ENCODE data around the gene SHISA5. TPM values are rescaled to one million over a fixed set of nuclear protein-coding genes. Genes with fewer than 3 reads are reported as not detected.

The SHISA5 gene
- total RNA-seq, 2 donors from 2014 or later = 148 to 188 TPM

DNA sequence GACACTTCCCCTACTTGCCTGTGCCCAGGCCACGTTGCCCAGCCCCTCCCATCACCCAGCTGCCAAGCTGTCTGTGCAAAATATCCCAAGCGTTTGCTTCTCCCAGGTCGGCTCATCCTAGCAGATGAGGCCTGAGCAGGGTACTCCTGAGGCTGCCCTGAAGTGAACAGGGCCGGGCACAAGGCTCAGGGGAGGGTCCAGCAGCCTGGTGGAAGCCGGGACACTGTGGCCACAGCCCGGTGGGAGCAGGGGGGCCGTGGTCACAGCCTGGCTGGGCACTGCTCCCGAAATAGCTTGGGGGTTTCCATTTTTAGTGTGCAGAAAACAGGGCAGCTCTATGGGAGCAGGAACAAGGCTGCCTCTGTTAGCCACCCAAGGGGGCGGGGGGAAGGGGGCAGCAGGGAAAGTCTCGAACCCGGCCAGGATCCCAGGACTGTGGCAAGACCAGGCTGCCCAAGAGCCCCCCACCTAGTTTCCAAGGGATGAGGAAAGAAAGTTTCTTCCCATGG lies 77.5 kb downstream of the SHISA5 start:
- Mint-ChIP-seq H3K27me3 (no peaks in the 10 kb centered on the region), H3K4me1 (peaks cover 21% of the 10 kb centered on the region), H3K4me3 (no peak overlapping the region), H3K36me3 (ENCODE audit: low read depth) (no peaks in the 10 kb centered on the region), H3K27ac (no peak overlapping the region)
- ATAC-seq (no peak), DNase-seq (no peak)
- H3K9me3 ChIP-seq (ENCODE audit: control insufficient read depth, low read length, poor library complexity, severe bottlenecking) = no peaks in the 10 kb centered on the region

DNA sequence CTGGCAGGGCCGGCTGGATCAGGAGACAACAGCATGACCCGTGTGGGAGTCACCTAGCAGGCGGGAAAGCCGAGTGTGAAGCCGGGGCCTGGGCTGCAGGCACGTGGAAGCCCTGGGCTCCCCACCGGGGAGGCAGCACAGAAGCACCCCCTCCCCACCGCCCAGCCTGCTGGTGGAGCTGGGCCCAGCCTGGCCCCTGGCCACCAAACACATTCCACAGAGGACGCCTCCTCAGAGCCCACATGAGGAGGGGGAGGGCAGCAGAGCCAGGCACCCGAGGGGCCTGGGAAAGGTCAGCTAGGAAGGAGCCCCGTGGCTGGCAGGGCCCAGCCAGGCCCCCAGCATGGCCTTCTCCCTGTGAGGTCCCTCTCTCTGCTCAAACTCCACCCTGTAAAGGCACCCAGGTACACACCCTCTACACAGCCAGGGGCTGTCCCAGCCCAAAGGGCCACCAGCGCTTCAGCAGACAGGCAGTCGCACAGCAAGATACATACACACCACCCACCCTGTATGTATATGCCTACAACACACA lies 78.6 kb downstream of the SHISA5 start:
- H3K9me3 ChIP-seq (ENCODE audit: control insufficient read depth, low read length, poor library complexity, severe bottlenecking) = no peaks in the 10 kb centered on the region
- DNase-seq (no peak), ATAC-seq (no peak)
- Mint-ChIP-seq H3K27me3 (no peaks in the 10 kb centered on the region), H3K4me1 (peaks cover 23% of the 10 kb centered on the region), H3K27ac (no peak overlapping the region), H3K4me3 (no peak overlapping the region), H3K36me3 (ENCODE audit: low read depth) (no peaks in the 10 kb centered on the region)

DNA sequence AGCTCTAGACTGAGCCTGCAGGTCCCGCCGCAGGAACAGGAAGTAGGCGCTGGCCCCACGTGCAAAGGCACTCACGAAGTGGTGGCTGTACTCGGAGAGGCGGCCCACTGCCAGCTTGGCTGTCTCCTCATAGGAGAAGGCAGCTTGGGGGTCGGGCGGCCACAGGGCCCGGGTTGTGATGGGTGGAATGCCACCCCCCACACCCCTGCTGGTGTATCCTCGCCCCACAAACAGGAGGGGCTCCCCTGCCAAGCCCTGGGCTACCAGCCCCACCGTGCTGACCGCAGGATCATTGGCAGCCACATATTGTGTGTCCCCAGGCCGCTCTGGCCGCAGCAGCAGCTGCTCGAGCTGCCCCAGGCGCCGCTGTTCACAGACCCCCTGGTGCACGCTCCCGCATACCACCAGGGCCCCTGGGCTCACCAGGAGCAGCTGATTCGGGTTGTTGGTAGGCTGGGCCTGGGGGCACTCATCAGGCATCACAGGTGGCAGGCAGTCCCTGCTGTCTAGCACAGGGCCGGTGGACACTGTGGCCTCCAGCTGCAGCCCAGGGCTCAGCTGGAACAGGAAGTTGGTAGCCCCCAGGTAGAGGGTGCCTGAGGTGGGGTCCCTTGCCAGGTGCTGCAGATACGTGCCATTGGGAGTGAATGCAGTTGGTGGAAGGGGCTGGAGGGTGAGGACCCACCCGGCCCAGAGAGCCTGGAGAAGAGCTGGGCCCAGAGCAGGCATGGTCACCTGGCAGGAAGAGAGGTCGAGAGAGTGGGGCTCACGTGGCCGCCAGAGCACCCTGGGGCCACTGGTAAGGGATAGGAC lies 79.9 kb downstream of the SHISA5 start:
- DNase-seq (no peak), ATAC-seq (no peak)
- no peaks in the 10 kb centered on the region for H3K9me3 ChIP-seq (ENCODE audit: control insufficient read depth, low read length, poor library complexity, severe bottlenecking)
- H3K4me1 Mint-ChIP-seq = peaks cover 17% of the 10 kb centered on the region
- no peak overlapping the region for H3K4me3 Mint-ChIP-seq
- no peaks in the 10 kb centered on the region for H3K36me3 Mint-ChIP-seq (ENCODE audit: low read depth)
- no peaks in the 10 kb centered on the region for H3K27me3 Mint-ChIP-seq
- peak overlapping the region; percentile 4 for H3K27ac Mint-ChIP-seq

- H3K27ac Mint-ChIP-seq = no peak overlapping the region
These were observed 80.6 kb downstream of the SHISA5 start for GRCh38 chr3:48423241-48423882.

DNA sequence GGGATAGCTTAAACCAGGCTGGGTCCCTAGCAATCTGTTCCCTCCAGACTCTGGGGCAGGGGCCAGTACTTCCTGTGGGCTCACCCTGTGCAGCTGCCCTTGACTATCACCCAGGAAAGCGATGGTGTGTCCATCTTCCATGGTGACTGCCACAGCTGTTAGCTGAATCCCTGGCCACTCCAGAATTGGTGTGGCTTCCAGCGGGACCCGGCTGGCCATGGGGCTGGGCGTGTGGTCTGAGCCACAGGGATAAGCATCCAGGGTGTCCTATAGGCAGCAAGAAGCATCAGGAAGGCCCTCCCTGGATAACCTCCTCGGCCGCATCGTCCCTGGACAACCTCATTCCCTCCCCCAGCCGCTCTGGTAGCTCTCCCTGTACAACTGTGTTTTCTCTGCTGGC lies 81.3 kb downstream of the SHISA5 start:
- Mint-ChIP-seq H3K27ac (no peak overlapping the region), H3K36me3 (ENCODE audit: low read depth) (no peaks in the 10 kb centered on the region), H3K27me3 (no peaks in the 10 kb centered on the region), H3K4me1 (peaks cover 17% of the 10 kb centered on the region), H3K4me3 (no peak overlapping the region)
- DNase-seq (no peak), ATAC-seq (no peak)
- no peaks in the 10 kb centered on the region for H3K9me3 ChIP-seq (ENCODE audit: control insufficient read depth, low read length, poor library complexity, severe bottlenecking)

More at GRCh38 chr3:48423241-48423882, 80.6 kb downstream of the SHISA5 start:
- Mint-ChIP-seq H3K4me3 (no peak overlapping the region), H3K27me3 (no peaks in the 10 kb centered on the region), H3K36me3 (ENCODE audit: low read depth) (no peaks in the 10 kb centered on the region), H3K4me1 (peaks cover 17% of the 10 kb centered on the region)
- ATAC-seq = no peak
- no peak for DNase-seq
- H3K9me3 ChIP-seq (ENCODE audit: control insufficient read depth, low read length, poor library complexity, severe bottlenecking) = no peaks in the 10 kb centered on the region

DNA sequence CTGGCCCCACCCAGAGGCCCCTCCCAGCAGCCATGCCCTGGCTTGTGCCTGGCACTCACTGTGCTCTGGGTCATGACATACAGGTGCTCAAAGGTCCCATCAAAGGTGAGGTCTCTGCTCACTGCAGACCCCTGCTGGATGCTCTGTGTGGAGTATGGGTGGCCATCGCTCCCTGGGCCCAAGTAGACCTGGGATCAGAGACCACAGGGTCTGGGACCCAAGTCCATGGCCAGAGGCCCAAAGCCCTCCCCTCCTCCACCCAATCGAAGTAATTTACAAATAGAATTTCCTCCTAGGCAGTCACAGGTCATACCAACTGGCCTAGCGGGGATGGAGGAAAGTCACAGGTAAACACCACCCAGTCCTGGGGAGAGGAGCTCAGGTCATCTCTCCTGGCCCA lies 81.7 kb downstream of the SHISA5 start:
- H3K9me3 ChIP-seq (ENCODE audit: control insufficient read depth, low read length, poor library complexity, severe bottlenecking) = no peaks in the 10 kb centered on the region
- DNase-seq = no peak
- no peak for ATAC-seq
- H3K27me3 Mint-ChIP-seq = no peaks in the 10 kb centered on the region
- H3K27ac Mint-ChIP-seq = no peak overlapping the region
- H3K36me3 Mint-ChIP-seq (ENCODE audit: low read depth) = no peaks in the 10 kb centered on the region
- no peak overlapping the region for H3K4me3 Mint-ChIP-seq
- peaks cover 15% of the 10 kb centered on the region for H3K4me1 Mint-ChIP-seq

- no peaks in the 10 kb centered on the region for H3K36me3 Mint-ChIP-seq (ENCODE audit: low read depth)
These were observed 83.4 kb downstream of the SHISA5 start for GRCh38 chr3:48420561-48420960.

DNA sequence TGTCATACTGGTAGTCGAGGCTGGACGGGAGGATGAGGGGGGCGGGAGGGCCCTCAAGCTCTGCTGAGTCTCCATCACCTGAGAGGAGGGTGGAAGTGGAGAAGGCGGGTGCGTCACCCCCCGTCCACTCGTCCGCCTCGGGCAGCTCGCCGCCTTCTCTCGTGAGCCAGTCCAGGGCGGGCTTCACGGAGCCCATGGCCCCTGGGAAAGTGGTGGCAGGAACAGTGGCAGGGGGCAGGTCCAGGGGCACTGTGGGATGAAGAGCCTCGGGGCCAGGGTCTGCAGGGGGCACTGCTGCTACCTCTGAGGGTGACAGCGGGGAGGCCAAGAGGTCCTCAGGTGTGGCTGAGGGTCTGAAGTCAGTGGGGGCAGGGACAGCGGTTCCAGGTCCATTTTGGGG lies 84.4 kb downstream of the SHISA5 start:
- ATAC-seq = no peak
- no peaks in the 10 kb centered on the region for H3K36me3 Mint-ChIP-seq (ENCODE audit: low read depth)
- peaks cover 11% of the 10 kb centered on the region for H3K4me1 Mint-ChIP-seq
- H3K9me3 ChIP-seq (ENCODE audit: control insufficient read depth, low read length, poor library complexity, severe bottlenecking) = no peaks in the 10 kb centered on the region
- no peak overlapping the region for H3K27ac Mint-ChIP-seq
- DNase-seq = no peak
- H3K4me3 Mint-ChIP-seq = no peak overlapping the region
- no peaks in the 10 kb centered on the region for H3K27me3 Mint-ChIP-seq

More at GRCh38 chr3:48420561-48420960, 83.4 kb downstream of the SHISA5 start:
- H3K27me3 Mint-ChIP-seq = no peaks in the 10 kb centered on the region
- no peak for DNase-seq
- ATAC-seq = no peak
- H3K4me3 Mint-ChIP-seq = no peak overlapping the region
- H3K27ac Mint-ChIP-seq = no peak overlapping the region
- peaks cover 11% of the 10 kb centered on the region for H3K4me1 Mint-ChIP-seq
- no peaks in the 10 kb centered on the region for H3K9me3 ChIP-seq (ENCODE audit: control insufficient read depth, low read length, poor library complexity, severe bottlenecking)

GRCh38 chr3:48419149-48419548 lies 84.8 kb downstream of the SHISA5 start:
- ATAC-seq = no peak

DNA sequence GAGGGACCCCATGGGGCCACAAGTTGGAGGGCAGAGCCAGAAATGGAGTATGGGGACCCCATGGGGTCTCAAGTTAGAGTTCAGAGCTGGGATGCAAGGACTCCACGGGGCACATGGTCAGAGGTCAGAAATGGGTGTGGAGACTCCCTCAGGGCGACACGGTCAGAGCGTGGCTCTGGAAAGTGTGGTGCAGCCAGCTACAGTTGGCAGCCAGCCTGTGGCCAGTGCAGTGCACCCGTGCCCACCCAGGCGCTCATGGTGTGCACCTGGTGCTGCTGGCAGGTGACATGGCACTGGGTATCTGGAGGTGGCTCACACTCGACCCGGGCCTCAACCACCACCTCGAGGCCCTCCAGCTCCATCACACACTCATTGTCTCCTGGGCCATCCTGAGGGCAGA lies 85.3 kb downstream of the SHISA5 start:
- H3K27ac Mint-ChIP-seq = no peak overlapping the region
- H3K27me3 Mint-ChIP-seq = no peaks in the 10 kb centered on the region

More at GRCh38 chr3:48419149-48419548, 84.8 kb downstream of the SHISA5 start:
- H3K4me1 Mint-ChIP-seq = peaks cover 11% of the 10 kb centered on the region
- no peak for DNase-seq
- no peaks in the 10 kb centered on the region for H3K27me3 Mint-ChIP-seq
- H3K36me3 Mint-ChIP-seq (ENCODE audit: low read depth) = no peaks in the 10 kb centered on the region
- H3K27ac Mint-ChIP-seq = no peak overlapping the region
- no peak overlapping the region for H3K4me3 Mint-ChIP-seq
- H3K9me3 ChIP-seq (ENCODE audit: control insufficient read depth, low read length, poor library complexity, severe bottlenecking) = no peaks in the 10 kb centered on the region

DNA sequence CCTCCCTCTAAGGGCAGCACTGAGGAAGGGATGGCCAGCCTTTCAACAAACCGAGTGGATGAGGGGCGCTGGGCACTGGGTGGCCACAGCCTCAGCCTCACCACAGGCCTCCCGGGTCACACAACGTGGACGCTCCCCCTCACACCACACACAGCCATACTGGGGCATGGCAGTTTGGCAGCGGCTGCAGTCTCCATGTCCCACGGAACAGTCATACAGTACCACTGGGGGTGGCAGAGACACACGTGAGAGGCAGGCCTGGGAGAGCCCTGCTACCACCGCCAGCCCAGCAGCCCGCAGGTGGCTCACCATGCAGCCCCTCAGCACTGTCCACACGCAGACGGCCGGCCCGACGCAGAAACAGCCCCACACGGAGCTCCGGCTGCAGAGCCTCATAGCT lies 85.8 kb downstream of the SHISA5 start:
- Mint-ChIP-seq H3K4me3 (no peak overlapping the region), H3K4me1 (peaks cover 10% of the 10 kb centered on the region), H3K36me3 (ENCODE audit: low read depth) (no peaks in the 10 kb centered on the region), H3K27ac (no peak overlapping the region), H3K27me3 (no peaks in the 10 kb centered on the region)
- H3K9me3 ChIP-seq (ENCODE audit: control insufficient read depth, low read length, poor library complexity, severe bottlenecking) = no peaks in the 10 kb centered on the region
- DNase-seq (no peak), ATAC-seq (no peak)

More for the DNA sequence above, 85.3 kb downstream of the SHISA5 start:
- H3K9me3 ChIP-seq (ENCODE audit: control insufficient read depth, low read length, poor library complexity, severe bottlenecking) = no peaks in the 10 kb centered on the region
- ATAC-seq (no peak), DNase-seq (no peak)
- Mint-ChIP-seq H3K4me1 (peaks cover 11% of the 10 kb centered on the region), H3K36me3 (ENCODE audit: low read depth) (no peaks in the 10 kb centered on the region), H3K4me3 (no peak overlapping the region)
